Sigmoid colon (tissue), 4 donors: ENCODE data around the gene BPNT1.

Experiments
- EP300 ChIP-seq, 4 donors: sonication (generic); formaldehyde crosslinking; IDR thresholded peaks; one replicate each; pipeline ENCODE4 v1.6.1; 2017; ENCODE audit warnings: antibody characterized with exemption in 4 of 4
- POLR2A ChIP-seq, 2 donors: fragments of 450-650 bp; IDR thresholded peaks; one replicate each; pipeline ENCODE4 v1.6.1; 2016; ENCODE audit warnings: antibody characterized with exemption in 2 of 2, mild to moderate bottlenecking in 2 of 2, moderate library complexity in 2 of 2
- TF ChIP-seq, protein P1 (sequence below), 4 experiments: fragments of 450-650 bp in 3 of 4; fragments of 200-600 bp in 1 of 4; IDR thresholded peaks; one replicate each; pipeline ENCODE4 v1.5.1; 2016 to 2019; ENCODE audit warnings: antibody characterized with exemption in 4 of 4, mild to moderate bottlenecking in 3 of 4, moderate library complexity in 2 of 4

DNA sequence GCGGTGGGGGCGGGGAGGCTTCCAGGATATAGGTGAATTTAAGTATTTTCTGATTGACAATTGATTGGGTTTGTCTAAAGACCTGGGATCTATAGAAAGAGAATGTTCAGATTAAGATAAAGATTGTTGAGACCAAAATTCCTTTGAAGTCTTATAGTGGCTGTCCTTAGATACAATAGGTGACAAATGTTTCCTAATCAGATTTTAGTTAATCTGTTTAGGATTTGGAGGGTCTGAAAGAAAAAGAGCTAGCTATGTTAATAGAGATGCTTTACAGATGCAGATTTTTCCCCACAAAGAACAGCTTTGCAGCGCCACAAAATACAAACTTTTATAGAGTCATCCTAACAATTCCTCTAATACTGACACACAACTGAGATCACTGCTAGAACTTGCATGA is 28.7 kb downstream of the BPNT1 start:
- TF ChIP-seq, protein P1, sequence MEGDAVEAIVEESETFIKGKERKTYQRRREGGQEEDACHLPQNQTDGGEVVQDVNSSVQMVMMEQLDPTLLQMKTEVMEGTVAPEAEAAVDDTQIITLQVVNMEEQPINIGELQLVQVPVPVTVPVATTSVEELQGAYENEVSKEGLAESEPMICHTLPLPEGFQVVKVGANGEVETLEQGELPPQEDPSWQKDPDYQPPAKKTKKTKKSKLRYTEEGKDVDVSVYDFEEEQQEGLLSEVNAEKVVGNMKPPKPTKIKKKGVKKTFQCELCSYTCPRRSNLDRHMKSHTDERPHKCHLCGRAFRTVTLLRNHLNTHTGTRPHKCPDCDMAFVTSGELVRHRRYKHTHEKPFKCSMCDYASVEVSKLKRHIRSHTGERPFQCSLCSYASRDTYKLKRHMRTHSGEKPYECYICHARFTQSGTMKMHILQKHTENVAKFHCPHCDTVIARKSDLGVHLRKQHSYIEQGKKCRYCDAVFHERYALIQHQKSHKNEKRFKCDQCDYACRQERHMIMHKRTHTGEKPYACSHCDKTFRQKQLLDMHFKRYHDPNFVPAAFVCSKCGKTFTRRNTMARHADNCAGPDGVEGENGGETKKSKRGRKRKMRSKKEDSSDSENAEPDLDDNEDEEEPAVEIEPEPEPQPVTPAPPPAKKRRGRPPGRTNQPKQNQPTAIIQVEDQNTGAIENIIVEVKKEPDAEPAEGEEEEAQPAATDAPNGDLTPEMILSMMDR (IDR thresholded peaks at IDR 0.05): no peak
- TF ChIP-seq POLR2A (IDR thresholded peaks at IDR 0.05) (no peak), EP300 (IDR thresholded peaks at IDR 0.05) (no peak)
